ENCODE data around the gene INPP5K.

The INPP5K gene

DNA sequence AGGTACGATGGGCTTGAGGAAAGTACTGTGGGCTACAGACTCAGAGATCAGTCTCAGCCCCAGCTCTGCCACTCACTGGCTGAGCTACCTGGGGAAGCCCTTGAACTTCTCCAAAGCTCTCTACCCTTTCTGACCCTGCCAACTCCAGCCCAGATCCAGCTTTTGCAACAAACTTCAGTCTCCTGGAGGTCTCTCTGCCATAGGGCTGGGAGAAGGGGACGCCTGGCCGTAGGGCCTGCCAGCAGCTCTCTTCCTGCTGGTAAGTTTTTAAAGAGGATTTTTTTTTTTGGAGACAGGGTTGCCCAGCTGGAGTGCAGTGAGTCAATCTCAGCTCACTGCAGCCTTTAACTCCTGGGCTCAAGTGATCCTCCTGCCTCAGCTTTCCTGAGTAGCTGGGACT is 11.5 kb downstream of the INPP5K start:
- DNase-seq = no peak

DNA sequence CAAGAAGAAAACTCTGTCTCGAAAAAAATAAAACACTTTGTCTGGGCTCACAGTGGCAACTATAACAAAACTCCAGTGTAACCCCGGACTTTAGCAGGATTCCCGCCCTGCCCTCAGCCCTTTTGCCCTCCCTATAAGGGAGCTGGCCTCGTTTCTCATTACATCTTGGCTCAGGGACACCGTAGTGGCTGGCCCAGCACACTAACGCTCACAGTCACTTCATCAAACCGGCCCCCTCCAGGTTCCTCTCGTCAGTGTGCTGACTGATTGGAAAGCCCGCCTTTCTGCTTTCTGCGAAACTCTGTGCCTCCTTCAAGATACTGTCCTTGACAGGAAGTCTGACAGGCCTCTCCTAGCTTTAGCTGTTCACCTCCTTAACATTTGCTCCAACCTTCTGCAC is 12.7 kb downstream of the INPP5K start:
- no peak for DNase-seq

GRCh38 chr17:1498869-1499268 is 17.5 kb downstream of the INPP5K start:
- no peak for DNase-seq

DNA sequence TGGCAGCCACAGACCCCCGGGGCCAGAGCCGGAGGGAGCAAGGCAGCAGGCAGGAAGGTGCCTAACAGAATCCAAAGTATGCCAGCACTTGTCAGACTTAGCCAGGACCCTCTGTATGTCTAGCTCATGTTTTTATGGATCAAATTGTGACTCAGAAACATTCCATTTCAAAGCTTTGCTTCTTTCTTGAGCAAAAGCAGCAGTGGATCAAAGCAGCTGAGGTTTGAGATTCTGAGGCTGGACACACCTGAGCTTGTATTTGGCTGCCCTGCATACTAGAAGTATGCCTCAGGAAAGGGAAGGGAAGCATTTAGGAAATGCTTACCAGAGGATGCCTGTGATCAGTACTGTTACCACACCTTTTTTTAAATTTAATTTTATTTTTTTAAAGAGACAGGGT is 18.2 kb downstream of the INPP5K start:
- no peak for DNase-seq

- no peak for DNase-seq
Measured at GRCh38 chr17:1497831-1498230, 18.6 kb downstream of the INPP5K start.

DNA sequence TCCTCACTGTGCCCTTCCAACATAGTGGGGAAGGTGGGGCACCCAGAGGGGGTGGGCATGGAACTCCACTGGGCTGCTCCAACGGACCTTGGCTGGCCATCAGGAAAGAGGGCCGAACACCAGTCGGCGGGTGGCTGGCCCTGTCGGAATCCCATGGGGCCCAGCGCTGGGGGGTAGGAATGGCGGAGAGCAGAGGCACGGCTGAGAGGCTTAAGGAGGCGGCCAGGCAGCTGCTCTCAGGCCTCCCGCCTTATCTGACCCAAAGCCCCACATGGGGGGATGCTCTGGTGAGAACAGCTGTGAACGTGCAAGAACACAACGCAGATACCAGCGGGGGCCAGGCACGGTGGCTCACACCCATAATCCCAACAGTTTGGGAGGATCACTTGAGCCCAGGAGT is 19.5 kb downstream of the INPP5K start:
- no peak for DNase-seq

GRCh38 chr17:1495265-1495989 is 21.0 kb downstream of the INPP5K start:
- no peak for DNase-seq

- no peak for DNase-seq
Measured at GRCh38 chr17:1494736-1495253, 21.6 kb downstream of the INPP5K start.

DNA sequence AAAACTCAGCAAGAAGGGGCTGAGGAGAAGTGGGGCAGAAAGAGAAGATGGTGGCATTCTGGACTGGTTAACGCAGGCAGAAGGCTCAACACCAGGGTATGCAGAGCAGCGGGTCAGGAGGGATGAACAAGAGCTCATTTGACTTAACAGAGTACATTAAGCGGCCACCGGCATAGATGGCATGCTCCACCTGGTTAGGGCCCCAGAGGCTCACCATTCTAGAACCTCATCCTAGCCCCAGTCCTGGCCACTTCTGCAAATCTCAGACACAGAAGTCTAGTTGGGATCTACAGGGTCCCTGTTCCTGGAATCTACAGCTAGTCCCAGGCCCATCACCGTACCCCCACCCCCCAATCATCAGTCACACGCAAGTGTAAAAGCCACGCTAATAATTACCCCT is 22.2 kb downstream of the INPP5K start:
- no peak for DNase-seq

DNA sequence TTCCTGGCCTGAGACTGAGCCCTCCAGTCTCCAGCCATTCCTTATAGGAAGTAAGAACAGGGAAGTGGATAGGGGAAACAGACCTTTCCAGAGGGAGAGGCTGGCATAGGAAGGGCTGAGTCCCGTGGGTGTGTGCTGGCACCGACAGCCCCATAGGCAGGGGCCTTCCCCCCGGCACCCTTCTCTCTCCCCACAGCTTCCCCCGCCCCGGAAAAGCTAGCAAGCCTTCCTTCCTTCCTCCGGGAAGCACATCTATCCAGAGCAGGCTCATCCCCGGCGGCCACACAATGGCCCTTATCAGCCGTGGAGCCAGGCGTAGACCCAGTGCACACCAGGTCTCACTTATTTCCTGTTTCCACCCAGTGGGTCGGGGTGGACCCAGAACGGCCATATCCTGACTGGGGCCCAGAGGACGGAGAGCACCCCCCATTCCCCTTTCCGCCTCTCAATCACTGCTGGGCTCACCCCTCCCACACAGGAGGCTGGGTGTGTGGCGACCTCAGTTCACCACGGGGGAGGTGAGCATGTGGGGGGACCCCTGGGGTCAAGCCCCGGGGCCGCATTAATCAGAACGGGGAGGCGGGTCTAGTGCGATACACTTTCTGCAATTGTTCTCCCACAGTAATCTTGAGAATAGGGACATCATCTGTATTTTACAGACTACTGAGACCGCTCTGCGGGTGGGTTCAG is 23.0 kb downstream of the INPP5K start:
- no peak for DNase-seq

- DNase-seq = no peak
Measured at GRCh38 chr17:1492249-1493206, 23.9 kb downstream of the INPP5K start, which contains the start of gene MYO1C. Gene MYO1C, minus strand, starts transcription at chr17:1492686. Its CDS starts 199 bp downstream, at chr17:1492487.

GRCh38 chr17:1491443-1492248 is 24.8 kb downstream of the INPP5K start:
- DNase-seq = no peak

DNA sequence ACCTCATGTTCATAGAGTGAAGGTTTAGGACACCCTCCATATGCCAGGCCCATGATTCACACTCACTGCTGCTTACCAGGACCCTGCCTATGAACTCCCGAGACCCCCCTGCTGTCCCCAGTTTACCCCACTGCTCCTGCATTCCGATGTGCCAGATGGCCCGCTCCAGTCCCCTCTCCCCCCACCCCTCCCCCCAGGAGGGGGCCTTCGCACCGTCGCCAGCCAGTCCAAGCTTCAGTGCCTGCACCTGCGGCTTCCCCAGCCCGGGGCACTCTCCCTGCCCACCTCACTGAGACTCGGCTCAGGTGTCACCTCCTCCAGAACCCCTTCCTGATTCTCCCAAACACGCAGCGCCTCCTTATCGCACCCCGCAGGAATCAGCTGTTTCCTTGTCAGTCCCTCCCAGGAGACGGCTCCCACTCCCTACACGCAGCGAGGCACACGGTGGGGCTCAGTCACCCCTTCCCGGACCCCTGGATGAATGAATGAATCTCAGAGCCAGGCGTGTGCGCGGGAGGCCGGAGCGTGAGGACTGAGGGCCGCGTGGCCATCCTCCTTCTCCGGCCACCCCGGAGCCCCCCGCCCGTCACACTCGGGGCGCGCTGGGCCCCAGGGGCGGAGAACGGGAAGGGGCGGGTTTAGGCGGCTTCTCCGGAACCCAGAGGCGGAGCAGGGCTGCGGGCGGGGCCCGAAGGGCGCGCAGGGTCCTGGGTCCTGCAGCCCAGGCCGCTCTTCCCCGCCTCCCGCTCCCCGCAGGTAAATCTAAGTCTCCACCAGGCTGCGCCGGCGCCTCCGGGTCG is 25.6 kb downstream of the INPP5K start:
- DNase-seq = peak; percentile 25

GRCh38 chr17:1488826-1489270 is 27.6 kb downstream of the INPP5K start:
- no peak for DNase-seq

- no peak for DNase-seq
Measured at GRCh38 chr17:1487939-1488825, 28.2 kb downstream of the INPP5K start.

GRCh38 chr17:1486802-1487695 is 29.4 kb downstream of the INPP5K start:
- no peak for DNase-seq

GRCh38 chr17:1485423-1486376 is 30.7 kb downstream of the INPP5K start:
- no peak for DNase-seq
